Keratinocyte (primary cell): ENCODE measurements around the gene CNKSR3. TPM values are rescaled to one million over a fixed set of nuclear protein-coding genes. Genes with fewer than 3 reads are reported as not detected.

ENCODE experiments used
- DNase-seq: peaks from one replicate; pipeline ENCODE4 v3.0.0-alpha.2; 2011; ENCODE audit warnings: low read depth, missing footprints, low spot score
- FAIRE-seq: peaks from 2 replicates; lab custom pipeline; 2011; peaks lifted over from hg19 to GRCh38; lab: Jason Lieb, UNC
- H2AFZ ChIP-seq: 2 replicates; pipeline ENCODE4 v1.6.0; 2012; ENCODE audit warnings: low read length, control low read depth, inconsistent platforms; ENCODE audit not compliant: control insufficient read depth
- H3K27ac ChIP-seq: 2 replicates; pipeline ENCODE4 v1.5.1; 2011; ENCODE audit warnings: low read length; ENCODE audit not compliant: control insufficient read depth, insufficient read depth
- H3K27me3 ChIP-seq: 3 replicates; pipeline ENCODE4 v1.6.0; 2011; ENCODE audit warnings: low read length; ENCODE audit not compliant: control insufficient read depth, insufficient read depth; ENCODE audit errors: extremely low read depth
- H3K36me3 ChIP-seq, 2 experiments: 2 replicates in 1 of 2; 3 replicates in 1 of 2; pipeline ENCODE4 v1.5.1; 2011; ENCODE audit warnings: low read length in 2 of 2, mild to moderate bottlenecking in 1 of 2; ENCODE audit not compliant: control insufficient read depth in 2 of 2, insufficient read depth in 2 of 2; ENCODE audit errors: extremely low read depth in 1 of 2
- H3K4me1 ChIP-seq: 3 replicates; pipeline ENCODE4 v1.5.1; 2011; ENCODE audit warnings: low read length; ENCODE audit not compliant: control insufficient read depth, insufficient read depth; ENCODE audit errors: extremely low read depth
- H3K4me2 ChIP-seq: 3 replicates; pipeline ENCODE4 v1.6.0; 2011; ENCODE audit warnings: low read depth, low read length; ENCODE audit not compliant: control insufficient read depth, insufficient read depth; ENCODE audit errors: extremely low read depth
- H3K4me3 ChIP-seq, 3 experiments: fragments of 200-600 bp in 1 of 3; sonication (generic) in 1 of 3; 2 replicates in 2 of 3; 3 replicates in 1 of 3; pipeline ENCODE4 v1.5.1; 2011 to 2016; ENCODE audit warnings: low read length in 3 of 3, mild to moderate bottlenecking in 3 of 3, control low read depth in 2 of 3, inconsistent platforms in 1 of 3, low read depth in 1 of 3, mixed read lengths in 1 of 3, mixed run types in 1 of 3, moderate library complexity in 1 of 3; ENCODE audit not compliant: control insufficient read depth in 2 of 3, insufficient read depth in 2 of 3; ENCODE audit errors: extremely low read depth in 1 of 3
- H3K79me2 ChIP-seq: 2 replicates; pipeline ENCODE4 v1.6.0; 2012; ENCODE audit warnings: low read length; ENCODE audit not compliant: control insufficient read depth, insufficient read depth
- H3K9ac ChIP-seq: 3 replicates; pipeline ENCODE4 v1.6.0; 2011; ENCODE audit warnings: low read length; ENCODE audit not compliant: control insufficient read depth, insufficient read depth; ENCODE audit errors: extremely low read depth
- H3K9me1 ChIP-seq: 3 replicates; pipeline ENCODE4 v1.6.0; 2011; ENCODE audit warnings: low read length; ENCODE audit not compliant: control insufficient read depth, insufficient read depth; ENCODE audit errors: extremely low read depth
- H3K9me3 ChIP-seq: 2 replicates; pipeline ENCODE4 v1.5.1; 2012; ENCODE audit warnings: low read depth, low read length; ENCODE audit not compliant: control insufficient read depth
- H4K20me1 ChIP-seq: 3 replicates; pipeline ENCODE4 v1.6.0; 2011; ENCODE audit warnings: low read length; ENCODE audit not compliant: control insufficient read depth, insufficient read depth; ENCODE audit errors: extremely low read depth
- EZH2 ChIP-seq: IDR thresholded peaks from one replicate; pipeline ENCODE4 v1.6.1; 2012; ENCODE audit warnings: inconsistent platforms, mild to moderate bottlenecking, low read length, moderate library complexity
- dilution Hi-C: fragments of 300-500 bp; cut with MboI; formaldehyde crosslinking; loops from one replicate; pipeline ENCODE4 v1.7.0; 2020; ENCODE audit warnings: low sequenced_read_pairs; ENCODE audit not compliant: extremely low pct_ligation_motif_present
- polyA plus RNA-seq, 5 experiments: library from polyadenylated mRNA; depleted of rRNA in 3 of 5; stranded (reverse) in 3 of 5; stranded (forward) in 1 of 5; unstranded in 1 of 5; fragments of >200 nt; gene quantifications; 1 replicate in 1 of 5; 2 replicates in 3 of 5; 3 replicates in 1 of 5; pipeline versions ENCODE4 v1.2.1 to v1.2.3, GENCODE V29; 2011 to 2012; ENCODE audit warnings: missing spikeins in 2 of 5, low read depth in 1 of 5, low replicate concordance in 1 of 5
- TF ChIP-seq, protein P1 (sequence below), 3 experiments: IDR thresholded peaks in 1 of 3; conservative IDR thresholded peaks in 1 of 3; optimal IDR thresholded peaks in 1 of 3; 2 replicates in 2 of 3; 3 replicates in 1 of 3; pipeline versions ENCODE3 to v1.5.1; 2011; ENCODE audit warnings: low read length in 3 of 3, mild to moderate bottlenecking in 3 of 3, moderate library complexity in 2 of 3, control low read depth in 1 of 3, inconsistent platforms in 1 of 3; ENCODE audit not compliant: insufficient read depth in 2 of 3; ENCODE audit errors: extremely low read depth in 1 of 3

CNKSR3 gene
- polyA plus RNA-seq, 1 donor (not counting 4 experiments of a cell fraction or from before 2014, with no cell fraction given) = 2.0 TPM

DNA sequence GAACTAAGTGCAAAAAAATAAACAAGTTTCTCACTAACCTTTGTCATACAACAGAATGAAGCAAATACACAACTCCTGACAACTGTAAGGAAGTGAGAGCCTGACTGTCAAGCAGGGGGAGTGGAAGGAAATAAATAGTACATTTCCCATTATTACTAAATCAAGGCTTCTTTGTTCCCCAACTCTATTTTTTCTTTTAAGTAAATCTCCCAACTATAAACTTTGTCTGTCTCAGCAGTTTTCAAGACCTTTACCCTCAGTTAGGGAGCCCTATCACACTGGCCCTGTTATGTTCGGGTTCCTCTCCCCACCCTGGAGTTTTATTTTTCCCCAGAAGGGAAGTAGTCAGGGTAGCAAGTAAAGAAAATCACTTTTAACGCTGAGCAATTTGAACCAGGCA is 129.7 kb downstream of the CNKSR3 start:
- no peak overlapping the region for H3K4me2 ChIP-seq
- no peak overlapping the region for H2AFZ ChIP-seq
- H3K9me1 ChIP-seq = no peaks in the 10 kb centered on the region
- H3K9me3 ChIP-seq = no peaks in the 10 kb centered on the region
- H3K27me3 ChIP-seq = no peaks in the 10 kb centered on the region
- dilution Hi-C loops = no loop called here
- H3K27ac ChIP-seq = no peak overlapping the region
- no peak overlapping the region for H3K9ac ChIP-seq
- TF ChIP-seq, protein P1, sequence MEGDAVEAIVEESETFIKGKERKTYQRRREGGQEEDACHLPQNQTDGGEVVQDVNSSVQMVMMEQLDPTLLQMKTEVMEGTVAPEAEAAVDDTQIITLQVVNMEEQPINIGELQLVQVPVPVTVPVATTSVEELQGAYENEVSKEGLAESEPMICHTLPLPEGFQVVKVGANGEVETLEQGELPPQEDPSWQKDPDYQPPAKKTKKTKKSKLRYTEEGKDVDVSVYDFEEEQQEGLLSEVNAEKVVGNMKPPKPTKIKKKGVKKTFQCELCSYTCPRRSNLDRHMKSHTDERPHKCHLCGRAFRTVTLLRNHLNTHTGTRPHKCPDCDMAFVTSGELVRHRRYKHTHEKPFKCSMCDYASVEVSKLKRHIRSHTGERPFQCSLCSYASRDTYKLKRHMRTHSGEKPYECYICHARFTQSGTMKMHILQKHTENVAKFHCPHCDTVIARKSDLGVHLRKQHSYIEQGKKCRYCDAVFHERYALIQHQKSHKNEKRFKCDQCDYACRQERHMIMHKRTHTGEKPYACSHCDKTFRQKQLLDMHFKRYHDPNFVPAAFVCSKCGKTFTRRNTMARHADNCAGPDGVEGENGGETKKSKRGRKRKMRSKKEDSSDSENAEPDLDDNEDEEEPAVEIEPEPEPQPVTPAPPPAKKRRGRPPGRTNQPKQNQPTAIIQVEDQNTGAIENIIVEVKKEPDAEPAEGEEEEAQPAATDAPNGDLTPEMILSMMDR (optimal IDR thresholded peaks at IDR 0.05 in 1 of 3, IDR thresholded peaks at IDR 0.05 in 1 of 3, conservative IDR thresholded peaks at IDR 0.05 in 1 of 3; ENCODE audit: extremely low read depth in 1 of 3, insufficient read depth in 2 of 3, low read length in 3 of 3) = no peak
- TF ChIP-seq EZH2 = no peak
- H4K20me1 ChIP-seq = no peaks in the 10 kb centered on the region
- FAIRE-seq = no peak
- H3K4me3 ChIP-seq = no peak overlapping the region
- H3K36me3 ChIP-seq = no peaks in the 10 kb centered on the region
- H3K4me1 ChIP-seq = no peaks in the 10 kb centered on the region
- no peaks in the 10 kb centered on the region for H3K79me2 ChIP-seq
- DNase-seq = no peak

DNA sequence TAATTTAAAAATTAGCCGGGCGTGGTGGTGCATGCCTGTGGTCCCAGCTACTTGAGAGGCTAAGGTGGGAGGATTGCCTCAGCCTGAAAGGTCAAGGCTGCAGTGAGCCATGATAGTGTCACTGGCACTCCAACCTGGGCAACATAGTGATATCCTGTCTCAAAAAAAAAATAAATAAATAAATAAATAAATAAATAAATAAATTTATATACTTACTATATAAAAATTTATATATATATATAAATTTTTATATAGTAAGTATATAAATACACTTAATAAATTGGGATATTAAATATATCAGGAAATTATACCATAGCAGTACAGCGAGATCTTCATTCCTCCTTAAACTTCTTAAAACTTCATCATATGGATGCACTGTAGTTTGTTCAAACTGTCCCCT is 130.9 kb downstream of the CNKSR3 start:
- dilution Hi-C loops = no loop called here
- Histone ChIP-seq H3K4me3 (no peak overlapping the region), H3K9me3 (no peaks in the 10 kb centered on the region), H3K9me1 (no peaks in the 10 kb centered on the region), H3K79me2 (no peaks in the 10 kb centered on the region), H3K36me3 (no peaks in the 10 kb centered on the region), H3K27me3 (no peaks in the 10 kb centered on the region), H3K27ac (no peak overlapping the region), H3K9ac (no peak overlapping the region), H3K4me2 (no peak overlapping the region), H4K20me1 (no peaks in the 10 kb centered on the region), H2AFZ (no peak overlapping the region), H3K4me1 (no peaks in the 10 kb centered on the region)
- FAIRE-seq (no peak), DNase-seq (no peak)
- TF ChIP-seq, protein P1 (optimal IDR thresholded peaks at IDR 0.05 in 1 of 3, IDR thresholded peaks at IDR 0.05 in 1 of 3, conservative IDR thresholded peaks at IDR 0.05 in 1 of 3; ENCODE audit: extremely low read depth in 1 of 3, insufficient read depth in 2 of 3, low read length in 3 of 3) = no peak
- TF ChIP-seq EZH2 = no peak
